NCI-H526 treated with DMSO at 0.1 percent for 48 hours (cell line): Measurements from ENCODE around the gene ARF1.

Experiments
- DNase-seq: peaks from one replicate; lab custom pipeline; 2025; lab: John Stamatoyannopoulos, UW

Gene ARF1

DNA sequence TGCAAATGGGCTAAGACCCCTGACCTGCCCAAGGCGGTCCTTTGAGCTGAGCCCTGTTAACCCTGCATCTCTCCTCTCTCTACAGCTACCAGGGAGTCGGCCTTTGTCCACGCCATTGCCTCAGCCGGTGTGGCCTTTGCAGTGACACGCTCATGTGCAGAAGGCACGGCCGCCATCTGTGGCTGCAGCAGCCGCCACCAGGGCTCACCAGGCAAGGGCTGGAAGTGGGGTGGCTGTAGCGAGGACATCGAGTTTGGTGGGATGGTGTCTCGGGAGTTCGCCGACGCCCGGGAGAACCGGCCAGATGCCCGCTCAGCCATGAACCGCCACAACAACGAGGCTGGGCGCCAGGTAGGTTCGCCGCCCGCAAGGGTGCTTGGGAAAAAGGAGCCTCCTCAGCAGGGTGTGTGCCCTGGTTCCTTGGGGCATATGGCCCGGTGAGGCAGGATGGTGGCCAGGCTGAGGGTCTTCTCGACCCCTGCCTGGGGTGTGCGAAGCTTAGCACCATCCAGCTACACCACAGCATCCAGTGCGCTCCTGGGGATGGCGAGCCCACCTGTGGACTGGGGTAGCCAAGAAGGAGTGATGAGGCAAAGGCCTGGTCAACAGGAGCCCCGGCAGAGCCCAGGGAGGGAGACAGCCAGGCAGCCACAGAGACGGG is 31.8 kb upstream of the ARF1 start:
- no peak for DNase-seq

DNA sequence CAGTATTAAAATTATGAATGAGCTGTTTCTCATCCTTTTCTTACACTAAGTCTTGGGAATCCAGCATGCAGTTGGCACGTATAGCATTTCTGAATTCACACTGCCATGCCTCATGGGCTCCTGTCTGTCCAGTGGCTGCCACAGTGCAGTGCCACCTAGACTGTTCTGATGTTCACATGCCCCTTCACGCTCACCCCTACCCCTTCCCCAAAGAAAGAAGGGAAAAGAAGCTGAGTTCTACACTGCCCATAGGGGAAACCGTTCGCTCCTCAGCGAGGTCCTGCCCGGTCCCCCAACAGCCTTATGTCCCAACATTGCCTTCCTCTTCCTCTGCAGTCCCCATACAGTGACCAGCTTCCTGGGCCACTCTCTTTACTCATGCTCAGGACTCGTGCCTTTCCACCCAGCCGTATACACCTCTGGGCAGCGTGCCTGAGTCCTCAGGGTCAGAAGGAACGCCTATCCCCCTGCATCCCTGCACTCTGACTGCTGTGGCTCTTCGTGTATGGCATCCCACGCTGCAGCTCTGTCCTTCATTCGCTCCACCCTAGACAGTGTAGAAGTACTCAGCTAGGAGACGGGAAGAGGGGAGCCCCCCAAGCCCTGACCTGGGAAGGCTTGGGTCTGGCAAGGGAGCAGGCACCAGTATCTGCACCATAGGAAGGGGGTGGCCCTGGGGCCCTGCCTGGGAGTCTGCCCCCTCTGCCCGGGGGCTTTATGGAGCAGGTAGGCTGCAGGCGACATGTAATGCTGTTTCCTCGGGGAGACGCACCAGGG is 24.1 kb upstream of the ARF1 start:
- DNase-seq = no peak

DNA sequence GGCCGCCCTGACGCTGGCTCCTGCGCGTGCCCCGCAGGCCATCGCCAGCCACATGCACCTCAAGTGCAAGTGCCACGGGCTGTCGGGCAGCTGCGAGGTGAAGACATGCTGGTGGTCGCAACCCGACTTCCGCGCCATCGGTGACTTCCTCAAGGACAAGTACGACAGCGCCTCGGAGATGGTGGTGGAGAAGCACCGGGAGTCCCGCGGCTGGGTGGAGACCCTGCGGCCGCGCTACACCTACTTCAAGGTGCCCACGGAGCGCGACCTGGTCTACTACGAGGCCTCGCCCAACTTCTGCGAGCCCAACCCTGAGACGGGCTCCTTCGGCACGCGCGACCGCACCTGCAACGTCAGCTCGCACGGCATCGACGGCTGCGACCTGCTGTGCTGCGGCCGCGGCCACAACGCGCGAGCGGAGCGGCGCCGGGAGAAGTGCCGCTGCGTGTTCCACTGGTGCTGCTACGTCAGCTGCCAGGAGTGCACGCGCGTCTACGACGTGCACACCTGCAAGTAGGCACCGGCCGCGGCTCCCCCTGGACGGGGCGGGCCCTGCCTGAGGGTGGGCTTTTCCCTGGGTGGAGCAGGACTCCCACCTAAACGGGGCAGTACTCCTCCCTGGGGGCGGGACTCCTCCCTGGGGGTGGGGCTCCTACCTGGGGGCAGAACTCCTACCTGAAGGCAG is 23.4 kb upstream of the ARF1 start:
- DNase-seq = no peak

DNA sequence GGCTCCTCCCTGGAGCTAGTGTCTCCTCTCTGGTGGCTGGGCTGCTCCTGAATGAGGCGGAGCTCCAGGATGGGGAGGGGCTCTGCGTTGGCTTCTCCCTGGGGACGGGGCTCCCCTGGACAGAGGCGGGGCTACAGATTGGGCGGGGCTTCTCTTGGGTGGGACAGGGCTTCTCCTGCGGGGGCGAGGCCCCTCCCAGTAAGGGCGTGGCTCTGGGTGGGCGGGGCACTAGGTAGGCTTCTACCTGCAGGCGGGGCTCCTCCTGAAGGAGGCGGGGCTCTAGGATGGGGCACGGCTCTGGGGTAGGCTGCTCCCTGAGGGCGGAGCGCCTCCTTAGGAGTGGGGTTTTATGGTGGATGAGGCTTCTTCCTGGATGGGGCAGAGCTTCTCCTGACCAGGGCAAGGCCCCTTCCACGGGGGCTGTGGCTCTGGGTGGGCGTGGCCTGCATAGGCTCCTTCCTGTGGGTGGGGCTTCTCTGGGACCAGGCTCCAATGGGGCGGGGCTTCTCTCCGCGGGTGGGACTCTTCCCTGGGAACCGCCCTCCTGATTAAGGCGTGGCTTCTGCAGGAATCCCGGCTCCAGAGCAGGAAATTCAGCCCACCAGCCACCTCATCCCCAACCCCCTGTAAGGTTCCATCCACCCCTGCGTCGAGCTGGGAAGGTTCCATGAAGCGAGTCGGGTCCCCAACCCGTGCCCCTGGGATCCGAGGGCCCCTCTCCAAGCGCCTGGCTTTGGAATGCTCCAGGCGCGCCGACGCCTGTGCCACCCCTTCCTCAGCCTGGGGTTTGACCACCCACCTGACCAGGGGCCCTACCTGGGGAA is 22.7 kb upstream of the ARF1 start:
- DNase-seq = no peak

DNA sequence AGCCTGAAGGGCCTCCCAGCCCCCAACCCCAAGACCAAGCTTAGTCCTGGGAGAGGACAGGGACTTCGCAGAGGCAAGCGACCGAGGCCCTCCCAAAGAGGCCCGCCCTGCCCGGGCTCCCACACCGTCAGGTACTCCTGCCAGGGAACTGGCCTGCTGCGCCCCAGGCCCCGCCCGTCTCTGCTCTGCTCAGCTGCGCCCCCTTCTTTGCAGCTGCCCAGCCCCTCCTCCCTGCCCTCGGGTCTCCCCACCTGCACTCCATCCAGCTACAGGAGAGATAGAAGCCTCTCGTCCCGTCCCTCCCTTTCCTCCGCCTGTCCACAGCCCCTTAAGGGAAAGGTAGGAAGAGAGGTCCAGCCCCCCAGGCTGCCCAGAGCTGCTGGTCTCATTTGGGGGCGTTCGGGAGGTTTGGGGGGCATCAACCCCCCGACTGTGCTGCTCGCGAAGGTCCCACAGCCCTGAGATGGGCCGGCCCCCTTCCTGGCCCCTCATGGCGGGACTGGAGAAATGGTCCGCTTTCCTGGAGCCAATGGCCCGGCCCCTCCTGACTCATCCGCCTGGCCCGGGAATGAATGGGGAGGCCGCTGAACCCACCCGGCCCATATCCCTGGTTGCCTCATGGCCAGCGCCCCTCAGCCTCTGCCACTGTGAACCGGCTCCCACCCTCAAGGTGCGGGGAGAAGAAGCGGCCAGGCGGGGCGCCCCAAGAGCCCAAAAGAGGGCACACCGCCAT is 21.9 kb upstream of the ARF1 start:
- no peak for DNase-seq

DNA sequence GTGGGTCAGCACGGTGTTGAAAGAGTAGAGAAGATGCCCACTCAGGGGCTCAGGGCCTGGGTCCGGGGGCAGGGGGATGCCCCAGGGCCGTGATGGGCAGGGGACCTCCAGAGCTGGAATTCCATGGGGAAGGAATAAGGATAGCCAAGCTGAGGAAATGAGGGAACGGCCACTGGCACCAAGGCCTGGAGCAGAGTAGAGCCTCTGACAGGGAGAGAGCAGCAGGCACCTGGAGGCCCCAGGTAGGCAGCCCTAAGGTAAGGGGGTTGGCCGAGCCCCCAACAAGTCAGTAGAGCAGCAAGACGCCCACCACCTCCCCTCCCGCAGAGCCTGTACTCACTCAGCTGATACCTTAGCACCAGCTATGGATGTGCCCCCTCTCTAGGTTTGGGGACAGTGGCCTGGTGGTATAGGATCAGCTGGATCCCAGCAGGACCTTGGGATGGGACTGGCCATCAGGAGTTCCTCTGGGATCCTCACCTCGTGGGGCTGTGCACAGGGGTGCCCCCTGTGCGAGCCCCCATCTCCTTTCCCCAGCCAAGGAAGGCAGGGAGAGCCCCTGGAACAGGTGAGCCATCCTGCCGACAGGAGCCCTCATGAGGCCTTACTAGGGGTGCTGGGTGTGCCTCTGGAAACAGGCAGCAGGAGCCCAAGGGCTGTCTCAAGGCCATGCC is 21.0 kb upstream of the ARF1 start:
- no peak for DNase-seq

DNA sequence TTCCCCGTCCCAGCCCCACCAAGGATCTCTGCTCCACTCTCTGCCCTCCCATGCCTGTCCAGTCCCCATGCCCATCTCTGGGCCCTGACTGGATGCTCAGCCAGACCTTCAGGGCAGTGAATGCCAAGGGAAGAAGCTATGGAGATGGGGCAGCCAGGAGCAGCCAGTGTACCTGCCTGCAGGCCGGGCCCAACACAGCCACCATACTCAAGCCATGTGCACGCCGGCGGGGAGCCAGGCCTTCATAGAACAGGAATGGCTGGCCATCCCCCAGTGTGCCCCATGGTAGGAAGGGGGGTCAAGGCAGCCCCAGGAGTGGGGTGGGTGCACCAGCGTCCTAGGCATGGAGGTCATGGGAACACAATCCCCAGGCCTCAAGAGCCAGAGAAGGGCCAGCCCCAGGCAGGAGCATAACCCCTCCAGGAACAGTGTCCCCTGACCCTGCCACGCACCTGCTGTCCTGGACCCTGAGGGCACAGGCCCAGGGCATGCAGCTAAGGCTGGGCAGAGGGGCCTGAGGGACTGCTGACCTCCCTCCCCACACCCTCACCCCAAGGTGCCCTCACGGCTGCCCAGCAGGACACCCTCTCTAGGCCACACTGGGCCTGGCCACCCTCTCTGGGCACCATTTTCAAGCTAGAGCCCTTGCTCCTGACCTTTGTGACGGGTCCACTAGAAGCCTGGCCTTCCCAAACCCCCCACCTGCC is 20.3 kb upstream of the ARF1 start:
- no peak for DNase-seq

DNA sequence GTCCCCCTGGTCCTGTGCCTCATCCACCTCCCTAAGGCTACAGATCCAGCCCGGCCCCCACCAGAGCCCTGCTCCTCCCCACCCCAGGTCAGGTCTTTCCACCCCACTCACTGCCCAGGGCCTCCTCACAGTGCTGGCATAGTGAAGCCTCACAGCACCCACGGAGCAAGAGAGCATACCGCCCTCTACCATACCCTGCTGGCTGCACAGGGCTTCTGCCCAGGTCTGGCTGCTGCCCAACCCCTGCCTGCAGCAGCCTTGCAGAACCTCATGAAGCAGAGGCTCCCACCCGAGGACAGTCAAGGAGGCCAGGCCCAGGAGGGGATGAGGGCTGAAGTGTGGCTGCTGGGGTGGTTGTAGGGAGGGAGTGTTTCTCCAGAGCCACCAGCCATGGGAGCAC is 19.7 kb upstream of the ARF1 start:
- DNase-seq = no peak

DNA sequence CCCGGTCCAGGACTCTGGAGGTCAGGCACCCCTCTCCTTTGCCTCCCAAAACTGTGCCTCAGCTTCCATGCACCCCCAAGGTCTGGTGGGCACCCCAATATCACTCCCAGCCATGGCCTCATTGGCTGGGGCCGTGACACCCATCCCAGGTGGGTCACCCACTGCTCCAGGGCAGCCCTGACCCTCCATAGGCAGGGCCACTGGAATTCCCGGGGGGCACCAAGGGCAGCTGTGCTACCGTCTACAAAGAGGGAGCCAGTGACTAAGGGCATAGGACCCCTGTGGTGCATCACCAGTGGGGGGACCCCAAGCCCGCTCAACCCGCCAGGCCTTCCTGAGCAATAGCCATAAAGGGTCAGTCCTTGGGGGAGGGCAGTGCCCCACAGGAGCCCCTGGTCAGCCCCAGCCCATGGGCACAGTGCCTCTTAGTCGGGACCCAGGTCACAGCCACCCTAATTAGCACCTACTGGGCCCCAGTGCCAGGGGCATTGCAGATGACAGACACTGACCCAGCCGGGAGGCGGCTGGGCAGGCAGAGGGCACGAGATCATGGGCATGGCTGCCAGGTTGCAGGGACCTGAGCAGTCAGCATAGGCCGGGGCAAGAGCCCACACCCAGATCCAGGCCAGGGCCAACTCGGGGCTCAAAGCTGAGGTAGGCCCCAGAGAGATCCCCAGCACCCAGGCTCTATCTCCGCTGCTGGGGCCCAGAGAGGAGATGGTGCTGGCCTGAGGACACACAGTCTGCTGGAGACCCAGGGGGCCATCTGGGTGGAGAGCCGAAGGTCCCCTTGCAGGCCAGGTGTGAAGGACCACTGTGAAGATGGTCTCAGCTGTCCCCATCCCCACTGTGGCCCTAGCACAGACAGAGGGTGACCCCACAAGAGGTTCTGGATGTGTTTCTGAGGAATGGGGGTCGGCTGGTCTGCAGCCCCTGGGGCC is 19.0 kb upstream of the ARF1 start:
- no peak for DNase-seq

DNA sequence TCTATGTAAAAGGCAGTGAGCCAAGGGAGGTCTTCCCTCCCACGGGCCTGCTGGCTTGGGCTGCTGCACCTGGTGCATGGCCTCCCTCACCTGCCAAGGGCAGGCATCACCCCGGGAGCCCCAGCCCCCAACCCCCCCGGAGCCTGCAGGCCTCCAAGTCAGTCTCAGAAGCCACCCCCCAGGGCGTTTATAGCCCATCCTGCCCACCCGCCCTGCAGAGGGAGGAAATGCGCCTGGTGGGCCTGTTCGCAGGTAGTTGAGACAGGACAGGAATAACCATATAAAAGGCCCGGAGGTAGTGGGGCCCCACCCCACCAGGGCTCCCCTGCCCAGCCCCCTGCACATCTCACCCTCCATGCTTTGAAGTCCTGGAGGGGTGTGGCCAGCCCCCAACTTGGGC is 18.2 kb upstream of the ARF1 start:
- no peak for DNase-seq

DNA sequence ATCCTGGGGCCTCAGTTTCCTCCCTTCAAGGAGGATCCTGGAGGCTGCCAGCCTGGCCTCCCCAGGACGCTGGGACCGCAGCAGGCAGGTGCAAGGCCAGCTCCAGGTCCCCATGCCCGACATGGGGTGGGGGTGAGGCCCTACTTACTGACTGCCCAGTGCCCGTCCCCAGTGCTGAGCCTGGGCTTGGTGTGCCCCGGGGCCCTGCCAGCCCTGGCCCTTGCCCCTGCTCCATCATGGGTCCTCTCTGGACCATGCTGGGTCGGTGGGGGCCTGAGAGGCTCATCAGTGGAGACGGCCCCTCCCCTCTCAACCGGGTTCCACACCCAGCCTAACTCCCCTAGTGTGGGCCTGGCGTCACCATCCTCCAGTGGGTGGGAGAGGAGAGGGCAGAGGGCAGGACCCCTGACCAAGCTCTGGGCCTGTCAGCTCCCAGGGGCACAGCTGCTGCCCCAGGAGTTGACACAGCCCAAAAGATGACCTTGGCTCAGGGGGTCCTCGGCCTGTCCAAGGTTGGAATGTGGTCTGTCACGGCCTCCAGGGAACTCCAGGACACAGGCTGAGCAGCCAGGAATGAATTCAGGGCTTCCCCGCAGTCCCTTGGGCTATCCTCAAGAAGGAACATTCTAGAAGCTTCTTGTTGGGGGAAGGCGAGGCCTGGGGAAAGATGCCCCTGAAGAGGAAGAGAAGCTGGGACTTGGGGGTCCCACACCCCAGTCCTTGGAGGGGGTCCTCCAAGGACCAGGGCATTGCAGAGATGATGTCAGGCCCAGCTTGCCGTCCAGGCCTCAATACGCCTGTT is 17.6 kb upstream of the ARF1 start:
- no peak for DNase-seq

DNA sequence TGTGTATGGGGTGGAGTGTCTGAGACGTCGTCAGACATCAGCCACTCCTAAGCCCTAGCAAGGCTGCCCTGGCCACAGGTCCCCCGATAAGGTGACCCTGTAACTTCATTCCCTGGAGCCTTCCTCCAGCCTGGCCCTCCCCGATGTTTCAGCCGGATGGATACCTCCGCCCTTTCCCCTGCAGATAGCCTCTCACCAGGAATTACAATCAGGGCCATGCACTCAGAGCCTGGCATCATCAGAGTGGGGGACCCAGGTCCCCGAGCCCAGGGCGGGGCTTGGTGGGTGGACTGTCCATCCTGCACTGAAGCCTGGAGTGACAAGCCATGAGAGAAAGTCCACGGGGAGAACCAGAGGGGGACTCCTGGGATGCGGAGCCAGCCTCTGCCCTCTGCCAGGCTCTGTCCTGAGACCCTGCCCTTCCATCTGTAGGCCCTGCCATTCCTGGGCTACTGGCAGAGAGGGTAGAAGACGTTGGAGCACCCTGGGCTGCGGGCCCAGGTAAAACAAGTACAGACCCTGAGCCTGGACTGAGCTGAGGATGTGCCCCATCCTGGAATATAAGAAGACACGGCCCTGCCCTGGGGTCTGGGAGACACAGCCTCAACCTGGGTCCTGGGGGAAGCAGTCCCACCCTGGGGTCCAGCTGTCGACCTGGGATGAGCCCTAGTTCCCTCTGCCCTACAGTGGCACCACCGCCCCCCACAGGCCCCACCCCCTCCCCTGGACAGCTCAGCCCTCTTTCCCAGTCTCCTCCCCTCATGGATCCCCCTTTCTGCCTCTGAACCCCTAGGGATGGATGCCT is 16.8 kb upstream of the ARF1 start:
- no peak for DNase-seq

DNA sequence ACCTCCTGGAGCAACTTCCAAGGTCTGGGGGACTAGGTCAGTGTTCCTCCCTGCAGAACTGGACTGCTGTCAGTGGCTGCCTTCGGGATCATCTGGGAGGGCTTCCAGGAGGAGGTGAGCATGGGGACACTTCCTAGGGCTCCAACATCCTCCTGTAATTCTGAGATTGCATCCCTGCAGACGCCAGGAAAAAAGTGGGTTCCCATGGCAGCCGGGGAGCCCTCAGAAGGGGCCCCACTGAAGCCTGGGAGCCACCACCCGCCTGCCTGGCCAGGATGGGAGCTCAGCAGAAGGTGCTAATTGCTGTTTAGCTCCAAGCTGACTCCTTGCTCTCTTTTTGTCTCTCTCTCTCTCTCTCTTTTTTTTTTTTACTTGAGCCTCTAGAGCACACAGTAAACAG is 16.1 kb upstream of the ARF1 start:
- no peak for DNase-seq

DNA sequence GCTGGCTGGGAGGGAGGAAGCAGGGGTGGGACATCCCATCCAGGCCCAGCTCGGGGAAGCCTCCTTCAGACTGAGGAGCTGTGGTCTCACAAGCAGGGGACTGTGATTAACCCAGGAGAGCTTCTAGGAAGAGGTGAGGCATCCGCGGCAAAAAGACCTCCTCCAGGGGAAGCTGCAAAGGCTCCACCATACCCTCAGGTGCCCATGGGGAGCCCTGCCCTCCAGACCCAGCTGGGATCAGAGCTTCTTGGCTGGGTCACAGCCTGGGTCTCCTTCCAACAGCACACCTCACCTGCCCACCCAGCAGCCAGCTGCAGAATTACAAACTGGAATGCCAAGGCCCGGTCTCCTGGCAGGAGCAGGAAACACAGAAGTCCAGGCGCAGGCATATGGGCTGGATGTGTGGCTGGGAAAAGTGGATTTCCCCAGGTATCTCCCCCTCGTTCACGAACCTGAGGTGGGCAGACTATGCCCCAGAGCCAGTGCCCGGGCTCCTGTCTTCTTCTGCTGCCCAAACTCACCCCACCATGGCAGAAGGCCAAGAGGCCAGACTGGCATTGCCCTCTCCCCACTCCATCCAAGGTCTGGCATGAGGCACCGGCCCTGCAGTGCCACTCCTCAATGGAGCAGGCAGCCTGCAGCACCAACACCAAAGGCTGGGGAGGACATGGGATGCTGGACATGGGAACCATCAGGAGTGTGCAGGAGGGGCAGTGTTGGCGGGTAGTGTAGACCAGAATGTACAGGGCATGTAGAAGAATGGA is 15.4 kb upstream of the ARF1 start:
- DNase-seq = no peak

DNA sequence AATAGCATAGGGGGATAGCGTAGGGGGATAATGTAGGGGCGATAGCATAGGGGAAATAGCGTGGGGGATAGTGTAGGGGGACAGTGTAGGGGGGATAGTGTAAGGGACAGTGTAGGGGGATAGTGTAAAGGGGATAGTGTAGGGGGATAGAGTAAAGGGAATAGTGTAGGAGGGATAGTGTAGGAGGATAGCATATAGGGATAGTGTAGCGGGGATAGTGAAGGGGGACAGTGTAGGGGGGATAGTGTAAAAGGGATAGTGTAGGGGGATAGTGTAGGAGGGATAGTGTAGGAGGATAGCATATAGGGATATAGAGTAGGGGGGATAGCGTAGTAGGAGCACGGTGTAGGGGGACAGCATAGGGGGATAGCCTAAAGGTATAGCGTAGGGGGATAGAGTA is 14.1 kb upstream of the ARF1 start:
- DNase-seq = no peak

DNA sequence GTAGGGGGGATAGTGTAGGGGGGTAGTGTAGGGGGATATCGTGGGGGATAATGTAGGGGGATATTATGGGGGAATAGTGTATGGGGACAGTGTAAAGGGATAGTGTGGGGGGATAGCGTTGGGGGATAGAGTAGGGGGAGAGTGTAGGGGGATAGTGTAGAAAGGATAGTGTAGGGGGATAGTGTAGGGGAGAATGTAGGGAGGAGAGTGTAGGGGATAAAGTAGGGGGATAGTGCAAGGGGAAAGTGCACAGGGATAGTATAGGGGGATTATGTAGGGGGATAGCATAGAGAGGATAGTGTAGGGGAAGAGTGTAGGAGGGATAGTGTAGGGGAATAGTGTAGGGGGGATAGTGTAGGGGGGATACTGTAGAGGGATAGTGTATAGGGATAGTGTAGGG is 12.3 kb upstream of the ARF1 start:
- DNase-seq = no peak

DNA sequence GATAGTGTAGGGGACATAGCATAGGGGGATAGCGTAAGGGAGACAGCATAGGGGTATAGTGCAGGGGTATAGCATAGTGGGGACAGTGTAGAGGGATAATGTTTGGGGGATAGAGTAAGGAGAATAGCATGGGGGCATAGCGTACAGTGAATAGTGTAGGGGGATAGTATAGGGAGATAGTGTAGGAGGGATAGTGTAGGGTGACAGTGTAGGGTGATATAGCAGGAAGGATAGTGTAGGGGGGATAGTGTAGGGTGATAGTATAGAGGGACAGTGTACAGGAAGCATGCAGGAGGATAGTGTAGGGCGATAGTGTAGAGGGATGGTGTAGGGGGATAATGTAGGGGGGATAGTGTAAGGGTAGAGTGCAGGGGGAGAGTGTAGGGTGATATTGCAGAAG is 11.7 kb upstream of the ARF1 start:
- DNase-seq = no peak
